Astrocyte (in vitro differentiated cells and primary cell): ENCODE measurements around the gene NFAM1. TPM values are rescaled to one million over a fixed set of nuclear protein-coding genes. Genes with fewer than 3 reads are reported as not detected.

Source experiments
- DNase-seq: peaks from one replicate; pipeline ENCODE4 v3.0.0-alpha.2; 2010; ENCODE audit warnings: low read depth
- FAIRE-seq: peaks from 2 replicates; lab custom pipeline; 2011; peaks lifted over from hg19 to GRCh38; lab: Jason Lieb, UNC
- H2AFZ ChIP-seq: 2 replicates; pipeline ENCODE4 v1.6.0; 2012; ENCODE audit warnings: low read depth, low read length, inconsistent platforms
- H3K27ac ChIP-seq: 2 replicates; pipeline ENCODE4 v1.5.1; 2011; ENCODE audit warnings: low read depth, low read length, inconsistent platforms
- H3K27me3 ChIP-seq: 2 replicates; pipeline ENCODE4 v1.6.0; 2011; ENCODE audit warnings: low read length, inconsistent platforms; ENCODE audit not compliant: insufficient read depth
- H3K36me3 ChIP-seq: 2 replicates; pipeline ENCODE4 v1.5.1; 2011; ENCODE audit warnings: low read length, inconsistent platforms; ENCODE audit not compliant: insufficient read depth
- H3K4me1 ChIP-seq: 2 replicates; pipeline ENCODE4 v1.5.1; 2011; ENCODE audit warnings: low read length, inconsistent platforms; ENCODE audit not compliant: insufficient read depth
- H3K4me2 ChIP-seq: 2 replicates; pipeline ENCODE4 v1.6.0; 2012; ENCODE audit warnings: low read length, inconsistent platforms
- H3K4me3 ChIP-seq: 2 replicates; pipeline ENCODE4 v1.5.1; 2011; ENCODE audit warnings: low read depth, mild to moderate bottlenecking, low read length, inconsistent platforms; ENCODE audit not compliant: insufficient read depth
- H3K79me2 ChIP-seq: 2 replicates; pipeline ENCODE4 v1.6.0; 2012; ENCODE audit warnings: mild to moderate bottlenecking, low read length, inconsistent platforms; ENCODE audit not compliant: insufficient read depth
- H3K9ac ChIP-seq: 2 replicates; pipeline ENCODE4 v1.6.0; 2012; ENCODE audit warnings: mild to moderate bottlenecking, low read length, inconsistent platforms
- H3K9me3 ChIP-seq: 2 replicates; pipeline ENCODE4 v1.5.1; 2012; ENCODE audit warnings: low read depth, mild to moderate bottlenecking, low read length, inconsistent platforms; ENCODE audit not compliant: insufficient read depth
- H4K20me1 ChIP-seq: 2 replicates; pipeline ENCODE4 v1.6.0; 2012; ENCODE audit warnings: low read length, inconsistent platforms; ENCODE audit not compliant: insufficient read depth
- H3K27ac Mint-ChIP-seq: one replicate; pipeline ENCODE4 v1.8.0; 2021; ENCODE audit warnings: mild to moderate bottlenecking, mixed read lengths; ENCODE audit not compliant: unreplicated experiment
- H3K27me3 Mint-ChIP-seq: one replicate; pipeline ENCODE4 v1.8.0; 2021; ENCODE audit warnings: low read depth, mixed read lengths; ENCODE audit not compliant: unreplicated experiment
- H3K36me3 Mint-ChIP-seq: one replicate; pipeline ENCODE4 v1.8.0; 2021; ENCODE audit warnings: low read depth, mixed read lengths; ENCODE audit not compliant: unreplicated experiment
- H3K4me1 Mint-ChIP-seq: one replicate; pipeline ENCODE4 v1.8.0; 2021; ENCODE audit warnings: low read depth, mixed read lengths; ENCODE audit not compliant: unreplicated experiment
- H3K4me3 Mint-ChIP-seq: one replicate; pipeline ENCODE4 v1.8.0; 2021; ENCODE audit warnings: mild to moderate bottlenecking, moderate library complexity, mixed read lengths; ENCODE audit not compliant: unreplicated experiment
- H3K9me3 Mint-ChIP-seq: one replicate; pipeline ENCODE4 v1.8.0; 2021; ENCODE audit warnings: mild to moderate bottlenecking, mixed read lengths; ENCODE audit not compliant: unreplicated experiment
- EZH2 ChIP-seq: IDR thresholded peaks from 2 replicates; pipeline ENCODE4 v1.6.1; 2012; ENCODE audit warnings: mild to moderate bottlenecking, low read length, inconsistent platforms; ENCODE audit not compliant: insufficient read depth
- total RNA-seq: library from RNA; stranded (reverse); gene quantifications from 2 replicates; pipeline ENCODE4 v1.2.1, GENCODE V29; 2021
- TF ChIP-seq, protein P1 (sequence below): IDR thresholded peaks from 2 replicates; pipeline ENCODE4 v1.5.1; 2011; ENCODE audit warnings: low read depth, mild to moderate bottlenecking, inconsistent platforms, low read length, moderate library complexity; ENCODE audit not compliant: insufficient read depth

NFAM1 gene
- total RNA-seq, 1 donor from 2014 or later: 0.07 TPM

DNA sequence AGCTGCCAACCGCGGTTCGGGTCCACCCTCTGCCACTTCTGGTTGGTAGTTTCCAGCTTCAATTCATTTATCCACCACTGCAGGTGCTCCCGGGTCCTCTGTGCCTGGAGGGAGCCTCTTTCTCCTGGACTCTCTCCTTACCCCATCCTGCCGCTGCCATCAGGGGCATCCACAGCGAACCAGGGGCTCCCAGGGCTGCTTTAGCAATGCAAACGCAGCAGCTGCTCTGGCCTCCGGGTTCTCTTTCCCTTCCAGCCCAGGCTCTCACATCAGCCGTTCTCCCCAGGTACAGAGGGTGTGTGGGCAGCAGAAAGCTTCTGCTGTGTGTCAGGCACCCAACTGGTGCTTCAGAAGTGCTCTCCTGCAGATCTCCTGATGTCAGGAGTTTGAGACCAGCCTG is 27.9 kb downstream of the NFAM1 start:
- no peak overlapping the region for H3K27ac Mint-ChIP-seq
- no peaks in the 10 kb centered on the region for H3K4me1 ChIP-seq
- no peaks in the 10 kb centered on the region for H3K9me3 Mint-ChIP-seq
- H3K4me1 Mint-ChIP-seq: no peaks in the 10 kb centered on the region
- peaks cover 55% of the 10 kb centered on the region for H3K27me3 Mint-ChIP-seq
- H3K27ac ChIP-seq: no peak overlapping the region
- no peak overlapping the region for H3K4me2 ChIP-seq
- H3K36me3 ChIP-seq: no peaks in the 10 kb centered on the region
- H3K4me3 Mint-ChIP-seq: no peak overlapping the region
- H3K79me2 ChIP-seq: no peaks in the 10 kb centered on the region
- FAIRE-seq (no peak), DNase-seq (no peak)
- TF ChIP-seq, protein P1, sequence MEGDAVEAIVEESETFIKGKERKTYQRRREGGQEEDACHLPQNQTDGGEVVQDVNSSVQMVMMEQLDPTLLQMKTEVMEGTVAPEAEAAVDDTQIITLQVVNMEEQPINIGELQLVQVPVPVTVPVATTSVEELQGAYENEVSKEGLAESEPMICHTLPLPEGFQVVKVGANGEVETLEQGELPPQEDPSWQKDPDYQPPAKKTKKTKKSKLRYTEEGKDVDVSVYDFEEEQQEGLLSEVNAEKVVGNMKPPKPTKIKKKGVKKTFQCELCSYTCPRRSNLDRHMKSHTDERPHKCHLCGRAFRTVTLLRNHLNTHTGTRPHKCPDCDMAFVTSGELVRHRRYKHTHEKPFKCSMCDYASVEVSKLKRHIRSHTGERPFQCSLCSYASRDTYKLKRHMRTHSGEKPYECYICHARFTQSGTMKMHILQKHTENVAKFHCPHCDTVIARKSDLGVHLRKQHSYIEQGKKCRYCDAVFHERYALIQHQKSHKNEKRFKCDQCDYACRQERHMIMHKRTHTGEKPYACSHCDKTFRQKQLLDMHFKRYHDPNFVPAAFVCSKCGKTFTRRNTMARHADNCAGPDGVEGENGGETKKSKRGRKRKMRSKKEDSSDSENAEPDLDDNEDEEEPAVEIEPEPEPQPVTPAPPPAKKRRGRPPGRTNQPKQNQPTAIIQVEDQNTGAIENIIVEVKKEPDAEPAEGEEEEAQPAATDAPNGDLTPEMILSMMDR: no peak
- TF ChIP-seq EZH2: no peak
- H2AFZ ChIP-seq: no peak overlapping the region
- H3K9me3 ChIP-seq: no peaks in the 10 kb centered on the region
- no peak overlapping the region for H3K9ac ChIP-seq
- no peaks in the 10 kb centered on the region for H3K36me3 Mint-ChIP-seq
- no peaks in the 10 kb centered on the region for H4K20me1 ChIP-seq
- H3K27me3 ChIP-seq: peaks cover 10% of the 10 kb centered on the region
- H3K4me3 ChIP-seq: no peak overlapping the region

DNA sequence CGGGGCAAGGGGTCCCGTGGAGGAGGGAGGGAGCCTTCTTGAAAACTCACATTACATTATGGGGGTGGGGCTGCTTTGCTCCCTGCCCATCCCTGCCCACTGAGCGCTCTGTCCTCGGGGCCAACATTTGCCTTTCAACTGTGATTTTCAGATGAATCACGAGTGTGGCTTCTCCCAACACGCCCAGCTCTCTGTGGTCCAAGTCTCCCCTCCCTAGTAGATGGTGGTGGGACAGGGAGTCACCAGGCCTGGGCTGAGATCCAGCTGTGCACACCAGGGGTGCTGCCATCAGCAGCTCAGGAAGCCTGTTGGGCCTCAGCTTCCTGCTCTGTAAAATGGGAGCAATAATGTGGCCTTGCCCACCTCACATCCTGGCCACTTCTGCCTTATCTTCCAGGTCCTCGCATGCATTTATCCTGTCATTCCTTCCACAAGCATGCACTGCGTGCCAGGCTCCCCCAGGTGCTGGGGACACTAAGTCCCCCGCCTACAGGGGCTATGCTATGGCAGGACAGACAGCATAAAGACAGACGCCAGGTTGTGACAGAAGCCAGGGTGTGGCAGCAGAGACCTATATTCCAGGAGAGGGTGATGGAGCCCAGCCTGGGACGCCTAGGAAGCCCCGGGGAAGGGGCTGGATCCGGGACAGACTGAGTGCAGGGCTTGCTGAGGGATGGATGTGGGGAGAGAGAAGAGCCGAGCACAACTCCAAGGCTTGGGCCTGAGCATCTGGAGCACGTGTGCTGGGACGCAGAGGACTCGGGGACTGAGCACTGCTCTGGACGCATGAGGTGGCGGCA is 30.5 kb downstream of the NFAM1 start:
- H3K36me3 ChIP-seq: no peaks in the 10 kb centered on the region
- no peaks in the 10 kb centered on the region for H4K20me1 ChIP-seq
- peaks cover 12% of the 10 kb centered on the region for H3K27me3 ChIP-seq
- no peaks in the 10 kb centered on the region for H3K4me1 ChIP-seq
- no peak overlapping the region for H3K4me2 ChIP-seq
- H3K27ac ChIP-seq: no peak overlapping the region
- Mint-ChIP-seq H3K4me1 (no peaks in the 10 kb centered on the region), H3K9me3 (no peaks in the 10 kb centered on the region), H3K27ac (no peak overlapping the region), H3K4me3 (no peak overlapping the region), H3K36me3 (no peaks in the 10 kb centered on the region), H3K27me3 (peaks cover 55% of the 10 kb centered on the region)
- no peak overlapping the region for H2AFZ ChIP-seq
- no peak overlapping the region for H3K9ac ChIP-seq
- H3K4me3 ChIP-seq: no peak overlapping the region
- no peak for DNase-seq
- H3K79me2 ChIP-seq: no peaks in the 10 kb centered on the region
- no peak for FAIRE-seq
- TF ChIP-seq EZH2: no peak
- TF ChIP-seq, protein P1: no peak
- no peaks in the 10 kb centered on the region for H3K9me3 ChIP-seq

DNA sequence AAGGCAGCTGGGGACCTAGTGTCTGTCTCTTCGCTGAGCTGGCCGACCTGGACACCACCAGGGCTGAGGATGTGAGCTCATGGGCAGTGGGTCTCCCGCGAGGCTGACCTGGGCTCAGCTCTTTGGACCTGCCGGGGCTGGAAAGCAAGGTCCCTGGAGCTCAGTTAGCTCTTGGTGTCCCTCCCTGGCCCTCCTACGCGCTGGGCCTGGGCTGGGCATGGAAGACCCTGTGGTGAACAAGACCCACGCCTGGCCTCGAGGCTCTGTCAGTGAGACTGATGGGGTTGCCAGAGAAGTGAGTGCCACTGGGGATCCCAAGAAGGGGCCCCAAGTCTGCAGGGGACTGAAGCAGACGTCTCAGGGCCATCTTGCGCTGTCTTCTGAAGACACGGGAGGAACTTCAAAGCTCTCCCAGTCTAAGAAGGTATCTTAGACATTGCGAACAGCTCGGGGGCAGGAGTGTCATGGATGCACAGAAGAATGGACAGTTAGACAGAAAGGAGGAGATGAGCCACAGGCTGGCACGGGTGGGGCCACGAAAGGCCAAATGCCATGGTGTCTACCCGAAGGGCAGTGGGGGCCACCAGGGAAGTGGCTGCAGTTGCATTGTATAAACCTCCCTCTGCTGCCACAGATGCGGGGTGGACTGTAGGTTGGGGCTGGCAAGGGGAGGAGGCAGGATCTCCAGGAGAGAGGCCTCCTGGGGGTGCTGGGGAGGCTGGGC is 31.2 kb downstream of the NFAM1 start:
- Histone ChIP-seq H3K79me2 (no peaks in the 10 kb centered on the region), H3K36me3 (no peaks in the 10 kb centered on the region), H3K4me2 (no peak overlapping the region), H4K20me1 (no peaks in the 10 kb centered on the region), H3K27me3 (peaks cover 12% of the 10 kb centered on the region), H2AFZ (no peak overlapping the region), H3K4me3 (no peak overlapping the region), H3K9me3 (no peaks in the 10 kb centered on the region), H3K27ac (no peak overlapping the region), H3K9ac (no peak overlapping the region), H3K4me1 (no peaks in the 10 kb centered on the region)
- DNase-seq: no peak
- TF ChIP-seq EZH2: no peak
- TF ChIP-seq, protein P1: no peak
- H3K36me3 Mint-ChIP-seq: no peaks in the 10 kb centered on the region
- no peak for FAIRE-seq
- peaks cover 52% of the 10 kb centered on the region for H3K27me3 Mint-ChIP-seq
- H3K4me1 Mint-ChIP-seq: no peaks in the 10 kb centered on the region
- no peak overlapping the region for H3K4me3 Mint-ChIP-seq
- H3K27ac Mint-ChIP-seq: no peak overlapping the region
- no peaks in the 10 kb centered on the region for H3K9me3 Mint-ChIP-seq
